Esophagus squamous epithelium (tissue), 5 donors: ENCODE results near the gene KIF13A. TPM values are rescaled to one million over a fixed set of nuclear protein-coding genes. Genes with fewer than 3 reads are reported as not detected.
A peak's percentile ranks its signal among the peaks of the same experiment; 100 is the strongest.

Source experiments
- DNase-seq: peaks from one replicate; lab custom pipeline; 2025; lab: John Stamatoyannopoulos, UW
- H3K27ac ChIP-seq, 4 donors: fragments of 200-600 bp; sonication (generic); one replicate each; pipeline ENCODE4 v1.5.1; 2016 to 2019; ENCODE audit warnings: mild to moderate bottlenecking in 1 of 4
- H3K27me3 ChIP-seq, 4 donors: fragments of 200-600 bp; sonication (generic); 1 replicate in 3 of 4; 2 replicates in 1 of 4; pipeline versions ENCODE4 v1.5.1 to v1.6.0; 2017 to 2021; ENCODE audit warnings: antibody characterized with exemption in 1 of 4
- H3K36me3 ChIP-seq, 3 donors: fragments of 200-600 bp; sonication (generic); one replicate each; pipeline ENCODE4 v1.5.1; 2016 to 2019
- H3K4me1 ChIP-seq, 3 donors: fragments of 200-600 bp; sonication (generic); one replicate each; pipeline ENCODE4 v1.5.1; 2017 to 2019
- H3K4me3 ChIP-seq, 4 donors: fragments of 200-600 bp; sonication (generic); 1 replicate in 3 of 4; 2 replicates in 1 of 4; pipeline ENCODE4 v1.5.1; 2016 to 2019; ENCODE audit warnings: mild to moderate bottlenecking in 2 of 4, moderate library complexity in 1 of 4
- H3K9me3 ChIP-seq, 3 donors: fragments of 200-600 bp; sonication (generic); one replicate each; pipeline ENCODE4 v1.5.1; 2016 to 2019
- POLR2A ChIP-seq, 4 donors: fragments of 450-650 bp; IDR thresholded peaks; one replicate each; pipeline ENCODE4 v1.6.1; 2017; ENCODE audit warnings: antibody characterized with exemption in 4 of 4, mild to moderate bottlenecking in 4 of 4, moderate library complexity in 3 of 4
- WGBS, 2 donors: methylation state at CpG; one replicate each; pipeline ENCODE4 v1.1.5; 2018; 5-methylcytosine and 5-hydroxymethylcytosine counted together
- intact Hi-C: fragments of 100-400 bp; cut with DNase I; formaldehyde crosslinking; loops from one replicate; pipeline ENCODE4 v1.15.0; 2022
- total RNA-seq, 4 donors: library from RNA; depleted of rRNA; stranded (reverse); fragments of >200 nt; gene quantifications; one replicate each; pipeline ENCODE4 v1.1.0, GENCODE V29; 2016
- TF ChIP-seq, protein P1 (sequence below), 6 experiments: fragments of 450-650 bp in 4 of 6; fragments of 200-600 bp in 2 of 6; sonication (generic) in 2 of 6; IDR thresholded peaks; one replicate each; pipeline ENCODE4 v1.5.1; 2016 to 2019; ENCODE audit warnings: antibody characterized with exemption in 6 of 6, mild to moderate bottlenecking in 4 of 6, moderate library complexity in 4 of 6
- donor health status: DM: yes; HTN: yes; CAD: no.

KIF13A gene
- total RNA-seq, 4 donors from 2014 or later, result 18.7 to 34.5 (median 25.0) TPM

- intact Hi-C loops, result no loop called here
These were observed 12.0 kb upstream of the KIF13A start for GRCh38 chr6:17999425-17999824.

GRCh38 chr6:17998442-17998841 lies 11.0 kb upstream of the KIF13A start:
- TF ChIP-seq, protein P1, sequence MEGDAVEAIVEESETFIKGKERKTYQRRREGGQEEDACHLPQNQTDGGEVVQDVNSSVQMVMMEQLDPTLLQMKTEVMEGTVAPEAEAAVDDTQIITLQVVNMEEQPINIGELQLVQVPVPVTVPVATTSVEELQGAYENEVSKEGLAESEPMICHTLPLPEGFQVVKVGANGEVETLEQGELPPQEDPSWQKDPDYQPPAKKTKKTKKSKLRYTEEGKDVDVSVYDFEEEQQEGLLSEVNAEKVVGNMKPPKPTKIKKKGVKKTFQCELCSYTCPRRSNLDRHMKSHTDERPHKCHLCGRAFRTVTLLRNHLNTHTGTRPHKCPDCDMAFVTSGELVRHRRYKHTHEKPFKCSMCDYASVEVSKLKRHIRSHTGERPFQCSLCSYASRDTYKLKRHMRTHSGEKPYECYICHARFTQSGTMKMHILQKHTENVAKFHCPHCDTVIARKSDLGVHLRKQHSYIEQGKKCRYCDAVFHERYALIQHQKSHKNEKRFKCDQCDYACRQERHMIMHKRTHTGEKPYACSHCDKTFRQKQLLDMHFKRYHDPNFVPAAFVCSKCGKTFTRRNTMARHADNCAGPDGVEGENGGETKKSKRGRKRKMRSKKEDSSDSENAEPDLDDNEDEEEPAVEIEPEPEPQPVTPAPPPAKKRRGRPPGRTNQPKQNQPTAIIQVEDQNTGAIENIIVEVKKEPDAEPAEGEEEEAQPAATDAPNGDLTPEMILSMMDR (IDR thresholded peaks at IDR 0.05), result no peak
- TF ChIP-seq POLR2A (IDR thresholded peaks at IDR 0.05), result no peak
- H3K4me3 ChIP-seq, result no peak overlapping the region
- DNase-seq, result no peak
- no peaks in the 10 kb centered on the region for H3K36me3 ChIP-seq
- 24 to 64% methylated on average over 1 of the region's 1 CpG for WGBS, 2 donors
- intact Hi-C loops, result no loop called here
- H3K27ac ChIP-seq, result no peak overlapping the region
- no peaks in the 10 kb centered on the region for H3K9me3 ChIP-seq
- peaks cover 0 to 15% (median 0%) of the 10 kb centered on the region in 3 donors for H3K4me1 ChIP-seq
- no peaks in the 10 kb centered on the region for H3K27me3 ChIP-seq

More at GRCh38 chr6:17999425-17999824, 12.0 kb upstream of the KIF13A start:
- TF ChIP-seq, protein P1 (IDR thresholded peaks at IDR 0.05), result no peak
- TF ChIP-seq POLR2A (IDR thresholded peaks at IDR 0.05), result no peak
- Histone ChIP-seq H3K27ac (no peak overlapping the region), H3K9me3 (no peaks in the 10 kb centered on the region), H3K27me3 (no peaks in the 10 kb centered on the region), H3K36me3 (no peaks in the 10 kb centered on the region), H3K4me3 (no peak overlapping the region), H3K4me1 (peaks cover 0 to 5% (median 0%) of the 10 kb centered on the region in 3 donors)
- no peak for DNase-seq
- WGBS, 2 donors, result 87 to 94% methylated on average over 7 of the region's 7 CpGs

- no peak overlapping the region for H3K4me3 ChIP-seq
- no peaks in the 10 kb centered on the region for H3K27me3 ChIP-seq
- H3K4me1 ChIP-seq, result peaks cover 0 to 18% (median under 1%) of the 10 kb centered on the region in 3 donors
- WGBS, 2 donors, result 74 to 77% methylated on average over 3 of the region's 3 CpGs
- TF ChIP-seq, protein P1 (IDR thresholded peaks at IDR 0.05), result no peak
- TF ChIP-seq POLR2A (IDR thresholded peaks at IDR 0.05), result no peak
- no peaks in the 10 kb centered on the region for H3K36me3 ChIP-seq
- intact Hi-C loops, result no loop called here
- no peak for DNase-seq
- no peak overlapping the region for H3K27ac ChIP-seq
- no peaks in the 10 kb centered on the region for H3K9me3 ChIP-seq
These were observed 10.6 kb upstream of the KIF13A start for GRCh38 chr6:17998003-17998402.

DNA sequence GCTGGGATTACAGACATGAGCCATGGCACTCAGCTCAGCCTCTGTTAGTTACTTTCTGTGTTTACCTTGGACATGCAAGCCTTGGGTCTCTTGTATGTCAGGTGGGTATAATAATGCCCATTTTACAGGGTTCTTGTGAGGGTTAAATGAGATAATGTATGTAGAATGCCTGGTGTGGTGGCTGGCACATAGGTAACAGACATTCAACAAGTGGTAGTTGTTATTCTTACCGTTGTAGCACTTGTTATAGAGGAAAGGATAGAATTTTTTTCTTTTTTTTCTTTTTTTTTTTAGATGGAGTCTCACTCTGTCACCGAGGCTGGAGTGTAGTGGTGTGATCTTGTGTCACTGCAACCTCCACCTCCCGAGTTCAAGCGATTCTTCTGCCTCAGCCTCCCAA lies 8.0 kb upstream of the KIF13A start:
- DNase-seq, result no peak
- H3K36me3 ChIP-seq, result no peaks in the 10 kb centered on the region
- no peak overlapping the region for H3K4me3 ChIP-seq
- H3K4me1 ChIP-seq, result peaks cover 3 to 32% (median 5%) of the 10 kb centered on the region in 3 donors
- 91% methylated on average over 4 of the region's 4 CpGs for WGBS, 2 donors
- no peak overlapping the region for H3K27ac ChIP-seq
- no peak for TF ChIP-seq POLR2A (IDR thresholded peaks at IDR 0.05)
- TF ChIP-seq, protein P1 (IDR thresholded peaks at IDR 0.05), result no peak
- intact Hi-C loops, result no loop called here
- peaks cover 0 to 8% (median 0%) of the 10 kb centered on the region in 4 donors for H3K27me3 ChIP-seq
- H3K9me3 ChIP-seq, result no peaks in the 10 kb centered on the region

- Histone ChIP-seq H3K36me3 (no peaks in the 10 kb centered on the region), H3K27me3 (peaks cover 0 to 8% (median 0%) of the 10 kb centered on the region in 4 donors), H3K4me1 (peaks cover 3 to 36% (median 5%) of the 10 kb centered on the region in 3 donors), H3K27ac (peak overlapping the region in 3 of 4 donors; percentile 9 to 64 (median 43)), H3K4me3 (no peak overlapping the region), H3K9me3 (no peaks in the 10 kb centered on the region)
- 73 to 77% methylated on average over 2 of the region's 2 CpGs for WGBS, 2 donors
- intact Hi-C loops, result no loop called here
- TF ChIP-seq POLR2A (IDR thresholded peaks at IDR 0.05), result no peak
- TF ChIP-seq, protein P1 (IDR thresholded peaks at IDR 0.05), result no peak
- no peak for DNase-seq
These were observed 6.6 kb upstream of the KIF13A start for GRCh38 chr6:17994019-17994418.
